ENCODE data around the gene TJAP1. TPM values are rescaled to one million over a fixed set of nuclear protein-coding genes. Genes with fewer than 3 reads are reported as not detected.

TJAP1 gene
- total and polyA plus RNA-seq, 2 of the 8 experiments (the other 6 are each of a cell fraction or from before 2014, with no cell fraction given), result 30.7 to 40.4 TPM

DNA sequence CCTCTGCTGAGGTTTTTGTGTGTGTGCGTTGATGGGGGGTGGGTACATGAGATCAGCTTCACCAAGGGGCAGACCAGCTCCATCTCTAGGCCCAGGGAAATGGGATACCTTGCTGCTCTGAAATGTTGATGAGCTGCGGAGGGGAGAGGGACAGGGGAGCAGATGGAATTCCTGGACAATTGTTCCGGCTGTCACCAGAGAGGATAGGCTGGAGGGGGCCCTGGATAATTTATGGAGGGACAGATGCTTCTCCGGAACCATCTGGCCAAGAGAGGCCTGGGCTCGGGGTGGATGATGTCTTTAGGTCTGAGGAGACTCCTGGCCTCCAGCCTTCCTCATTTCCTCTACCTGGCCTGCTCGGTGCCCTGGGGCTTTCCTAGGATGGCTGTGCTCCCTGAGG is 1.9 kb upstream of the TJAP1 start (continued):
- TF ChIP-seq CHD1 (IDR thresholded peaks at IDR 0.05; ENCODE audit: low read depth, low read length) (no peak), SP2 (IDR thresholded peaks at IDR 0.05; ENCODE audit: low read length) (no peak)

Data from H1 (cell line).